ENCODE measurements around the gene YEATS2.
"Not testable (repeated sequence)": the region's sequence is repeated elsewhere in the genome, so short reads cannot be mapped to it uniquely, and the experiment has no call there.

YEATS2 gene

DNA sequence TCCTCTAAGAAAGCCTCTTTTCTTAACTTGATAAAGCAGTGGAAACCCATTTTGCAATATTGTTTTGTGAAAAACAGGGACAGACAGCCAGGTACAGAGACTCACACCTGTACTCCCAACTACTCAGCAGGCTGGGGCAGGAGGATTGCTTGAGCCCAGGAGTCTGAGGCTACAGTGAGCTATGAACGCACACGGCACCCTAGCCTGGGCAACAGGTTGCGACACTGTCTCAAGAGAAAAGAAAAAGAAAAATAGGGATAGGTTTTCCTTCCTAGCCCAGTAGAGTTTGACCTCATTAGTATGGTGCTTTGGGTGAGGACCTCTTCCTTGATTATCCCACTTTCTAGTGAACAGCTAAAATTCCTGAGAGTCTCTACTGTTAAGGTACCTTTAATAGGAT is 17.5 kb upstream of the YEATS2 start:
- no peak overlapping the region for H3K4me3 ChIP-seq
- TF ChIP-seq, protein P1, sequence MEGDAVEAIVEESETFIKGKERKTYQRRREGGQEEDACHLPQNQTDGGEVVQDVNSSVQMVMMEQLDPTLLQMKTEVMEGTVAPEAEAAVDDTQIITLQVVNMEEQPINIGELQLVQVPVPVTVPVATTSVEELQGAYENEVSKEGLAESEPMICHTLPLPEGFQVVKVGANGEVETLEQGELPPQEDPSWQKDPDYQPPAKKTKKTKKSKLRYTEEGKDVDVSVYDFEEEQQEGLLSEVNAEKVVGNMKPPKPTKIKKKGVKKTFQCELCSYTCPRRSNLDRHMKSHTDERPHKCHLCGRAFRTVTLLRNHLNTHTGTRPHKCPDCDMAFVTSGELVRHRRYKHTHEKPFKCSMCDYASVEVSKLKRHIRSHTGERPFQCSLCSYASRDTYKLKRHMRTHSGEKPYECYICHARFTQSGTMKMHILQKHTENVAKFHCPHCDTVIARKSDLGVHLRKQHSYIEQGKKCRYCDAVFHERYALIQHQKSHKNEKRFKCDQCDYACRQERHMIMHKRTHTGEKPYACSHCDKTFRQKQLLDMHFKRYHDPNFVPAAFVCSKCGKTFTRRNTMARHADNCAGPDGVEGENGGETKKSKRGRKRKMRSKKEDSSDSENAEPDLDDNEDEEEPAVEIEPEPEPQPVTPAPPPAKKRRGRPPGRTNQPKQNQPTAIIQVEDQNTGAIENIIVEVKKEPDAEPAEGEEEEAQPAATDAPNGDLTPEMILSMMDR (IDR thresholded peaks at IDR 0.05) = no peak
- no peak overlapping the region for H3K27ac ChIP-seq
- no peak for DNase-seq (ENCODE audit: low spot score)

- Histone ChIP-seq H3K27ac (no peak overlapping the region), H3K4me3 (no peak overlapping the region)
- DNase-seq (ENCODE audit: low spot score) = no peak
- TF ChIP-seq, protein P1 (IDR thresholded peaks at IDR 0.05) = no peak
These were observed 9.9 kb upstream of the YEATS2 start for GRCh38 chr3:183687705-183688104.

- no peak for DNase-seq (ENCODE audit: low spot score)
- TF ChIP-seq, protein P1 (IDR thresholded peaks at IDR 0.05) = no peak
- H3K27ac ChIP-seq = no peak overlapping the region
- no peak overlapping the region for H3K4me3 ChIP-seq
These were observed 8.7 kb upstream of the YEATS2 start for GRCh38 chr3:183688874-183689273.

GRCh38 chr3:183689621-183690020 is 8.0 kb upstream of the YEATS2 start:
- DNase-seq (ENCODE audit: low spot score); H3K27ac ChIP-seq; H3K4me3 ChIP-seq: not testable (repeated sequence)

DNA sequence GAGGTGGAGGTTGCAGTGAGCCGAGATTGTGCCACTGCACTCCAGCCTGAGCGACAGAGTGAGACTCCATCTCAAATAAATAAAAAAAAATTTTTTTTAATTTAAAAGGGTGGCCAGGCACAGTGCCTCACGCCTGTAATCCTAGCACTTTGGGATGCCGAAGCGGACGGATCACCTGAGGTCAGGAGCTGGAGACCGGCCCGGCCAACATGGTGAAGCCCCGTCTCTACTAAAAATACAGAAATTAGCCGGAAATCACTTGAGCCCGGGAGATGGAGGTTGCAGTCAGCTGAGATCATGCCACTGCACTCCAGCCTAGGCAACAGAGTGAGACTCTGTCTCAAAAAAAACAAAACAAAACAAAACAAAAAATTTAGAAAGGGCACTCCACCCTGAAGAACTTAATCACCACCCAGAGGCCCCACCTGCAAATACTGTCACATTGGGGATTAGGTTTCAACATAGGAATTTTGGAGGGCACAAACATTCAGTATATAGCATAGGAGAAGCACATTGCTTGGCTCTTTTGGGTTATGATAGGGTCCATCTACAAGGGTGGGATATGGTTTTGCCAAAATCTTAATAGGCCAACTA is 7.1 kb upstream of the YEATS2 start:
- no peak for DNase-seq (ENCODE audit: low spot score)
- Histone ChIP-seq H3K27ac (no peak overlapping the region), H3K4me3 (no peak overlapping the region)
- TF ChIP-seq, protein P1 (IDR thresholded peaks at IDR 0.05) = no peak

GRCh38 chr3:183692436-183692835 is 5.2 kb upstream of the YEATS2 start:
- TF ChIP-seq, protein P1 (IDR thresholded peaks at IDR 0.05) = no peak
- DNase-seq (ENCODE audit: low spot score) = no peak
- Histone ChIP-seq H3K27ac (no peak overlapping the region), H3K4me3 (no peak overlapping the region)

DNA sequence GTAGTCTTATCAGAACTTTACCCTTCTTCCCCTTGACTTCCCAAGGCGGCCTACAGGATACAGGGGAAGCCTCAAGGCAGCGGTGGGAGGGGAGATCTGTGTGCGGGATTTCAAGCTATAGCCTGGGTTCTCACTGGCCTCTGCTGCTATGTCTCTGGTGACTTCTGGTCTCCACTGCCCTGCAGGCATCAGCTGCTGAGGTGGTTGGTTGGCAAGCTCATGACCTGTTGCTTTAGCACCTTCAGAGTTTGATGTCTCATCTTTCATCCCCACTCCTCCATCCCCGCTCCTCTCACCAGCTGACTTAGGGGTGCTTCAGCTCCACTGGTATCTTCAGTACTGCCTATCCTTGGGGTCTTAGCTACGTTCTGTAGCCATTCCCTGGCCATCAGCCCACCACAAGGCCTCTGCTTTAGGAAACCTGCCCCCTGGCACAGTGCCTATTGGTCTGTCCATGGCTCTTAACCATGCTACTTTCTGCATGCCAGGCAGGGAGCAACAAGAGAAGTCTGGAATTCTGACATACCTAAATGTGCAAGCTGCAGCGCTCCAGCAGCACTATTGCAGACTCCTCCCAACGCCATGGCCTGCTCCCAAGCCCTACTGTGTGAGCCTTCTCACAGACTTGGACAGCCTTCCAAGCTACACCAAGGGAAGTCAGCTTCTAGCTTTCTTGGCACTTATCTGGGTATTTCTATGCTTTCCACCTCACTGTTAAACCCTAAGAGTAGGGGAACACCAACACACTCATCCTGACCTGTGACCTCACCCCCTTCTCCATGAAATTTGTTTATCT is 1.8 kb upstream of the YEATS2 start:
- TF ChIP-seq, protein P1 (IDR thresholded peaks at IDR 0.05) = no peak
- Histone ChIP-seq H3K4me3 (no peak overlapping the region), H3K27ac (no peak overlapping the region)
- no peak for DNase-seq (ENCODE audit: low spot score)
